Measurements from ENCODE around the gene CDK3.

DNA sequence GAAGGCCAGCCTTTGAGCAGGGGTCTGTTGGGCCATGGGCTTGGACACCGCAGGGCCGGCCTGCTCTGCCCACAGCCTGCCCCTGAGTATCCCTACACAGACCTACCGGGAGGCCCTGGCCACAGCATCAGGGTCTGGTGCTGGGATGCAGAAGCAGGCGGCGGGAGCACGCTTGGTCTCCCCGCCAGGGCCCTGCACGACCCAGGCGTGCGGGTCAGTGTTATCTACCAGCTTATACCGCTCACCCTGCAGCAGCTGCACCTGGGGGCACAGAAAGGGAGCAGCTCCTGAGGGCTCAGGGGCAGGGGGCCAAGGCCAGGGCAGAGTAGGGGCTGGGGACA lies 17.7 kb downstream of the CDK3 start:
- TF ChIP-seq EZH2 (IDR thresholded peaks at IDR 0.05) (no peak), POLR2AphosphoS5 (IDR thresholded peaks at IDR 0.05; ENCODE audit: borderline replicate concordance, low read depth, low read length) (no peak)

Measured in SK-N-MC (cell line).